ENCODE results near the gene RBM10.

RBM10 gene

GRCh38 chrX:47144626-47145394 lies at the start of gene RBM10, which contains the start of gene NDUFB11:
TSS of gene RBM10 (plus strand) at chrX:47145221. CDS start at chrX:47147482, 2,261 bp downstream.
TSS of gene NDUFB11 (minus strand) at chrX:47144702. CDS start at chrX:47144679, 23 bp downstream.
- H3K79me2 ChIP-seq (ENCODE audit: low read length): peaks cover 61% of the 10 kb centered on the region
- H3K9me3 ChIP-seq (replicated peaks; ENCODE audit: insufficient read depth, low read length): no peaks in the 10 kb centered on the region
- peaks cover 3% of the 10 kb centered on the region; the same call in 1 of the 2 replicates for H4K20me1 ChIP-seq (ENCODE audit: insufficient read depth, low read length)
- TF ChIP-seq EZH2 (optimal IDR thresholded peaks at IDR 0.05; ENCODE audit: low read depth, low read length) (no peak), CTCF (IDR thresholded peaks at IDR 0.05; ENCODE audit: low read length) (peak; percentile 55)
- no peaks in the 10 kb centered on the region for H3K4me1 ChIP-seq (ENCODE audit: low read length)
- H3K27ac ChIP-seq (ENCODE audit: low read length): peak within 1 kb of the TSS; percentile 98
- H3K36me3 ChIP-seq (replicated peaks; ENCODE audit: insufficient read depth, low read length): no peaks in the 10 kb centered on the region
- no peaks in the 10 kb centered on the region for H3K9me2 ChIP-seq (replicated peaks; ENCODE audit: insufficient read depth, low read length)
- H2AFZ ChIP-seq (ENCODE audit: low read length): peak within 1 kb of the TSS; percentile 61
- H3K4me2 ChIP-seq (ENCODE audit: low read depth, low read length): peak within 1 kb of the TSS; percentile 69
- H3K9ac ChIP-seq (ENCODE audit: low read length): peak within 1 kb of the TSS; percentile 96
- H3K4me3 ChIP-seq (ENCODE audit: low read length): peak within 1 kb of the TSS; percentile 85
- DNase-seq: peak; percentile 93
- peaks cover 6% of the 10 kb centered on the region; the same call in 1 of the 2 replicates for H3F3A ChIP-seq (ENCODE audit: insufficient read depth, low read length)
- no peaks in the 10 kb centered on the region for H3K27me3 ChIP-seq (replicated peaks; ENCODE audit: insufficient read depth, low read length)

- H3F3A ChIP-seq (ENCODE audit: insufficient read depth, low read length): peaks cover 2% of the 10 kb centered on the region; the same call in 1 of the 2 replicates
- H4K20me1 ChIP-seq (ENCODE audit: insufficient read depth, low read length): no peaks in the 10 kb centered on the region
- H3K4me3 ChIP-seq (ENCODE audit: low read length): no peak overlapping the region
- H2AFZ ChIP-seq (ENCODE audit: low read length): no peak overlapping the region
- no peak overlapping the region for H3K9ac ChIP-seq (ENCODE audit: low read length)
- no peak overlapping the region for H3K4me2 ChIP-seq (ENCODE audit: low read depth, low read length)
- H3K79me2 ChIP-seq (ENCODE audit: low read length): no peaks in the 10 kb centered on the region
- H3K4me1 ChIP-seq (ENCODE audit: low read length): peaks cover 5% of the 10 kb centered on the region
- DNase-seq: no peak
- no peaks in the 10 kb centered on the region for H3K36me3 ChIP-seq (replicated peaks; ENCODE audit: insufficient read depth, low read length)
- H3K9me3 ChIP-seq (replicated peaks; ENCODE audit: insufficient read depth, low read length): no peaks in the 10 kb centered on the region
- no peak overlapping the region for H3K27ac ChIP-seq (ENCODE audit: low read length)
- TF ChIP-seq EZH2phosphoT487 (IDR thresholded peaks at IDR 0.05; ENCODE audit: low read length): no peak
- no peak for TF ChIP-seq EZH2 (optimal IDR thresholded peaks at IDR 0.05; ENCODE audit: low read depth, low read length)
- TF ChIP-seq CTCF (IDR thresholded peaks at IDR 0.05; ENCODE audit: low read length): no peak
- H3K27me3 ChIP-seq (replicated peaks; ENCODE audit: insufficient read depth, low read length): no peaks in the 10 kb centered on the region
- H3K9me2 ChIP-seq (replicated peaks; ENCODE audit: insufficient read depth, low read length): no peaks in the 10 kb centered on the region
Observed at GRCh38 chrX:47097018-47097417, 48.0 kb upstream of the RBM10 start.

GRCh38 chrX:47098338-47099094 lies 46.5 kb upstream of the RBM10 start:
- TF ChIP-seq CTCF (IDR thresholded peaks at IDR 0.05; ENCODE audit: low read length) (no peak), EZH2phosphoT487 (IDR thresholded peaks at IDR 0.05; ENCODE audit: low read length) (no peak), EZH2 (optimal IDR thresholded peaks at IDR 0.05; ENCODE audit: low read depth, low read length) (no peak)
- Histone ChIP-seq H3K9me3 (replicated peaks; ENCODE audit: insufficient read depth, low read length) (no peaks in the 10 kb centered on the region), H3K79me2 (ENCODE audit: low read length) (no peaks in the 10 kb centered on the region), H3K4me2 (ENCODE audit: low read depth, low read length) (no peak overlapping the region), H3K9ac (ENCODE audit: low read length) (no peak overlapping the region), H3K36me3 (replicated peaks; ENCODE audit: insufficient read depth, low read length) (no peaks in the 10 kb centered on the region), H3K9me2 (replicated peaks; ENCODE audit: insufficient read depth, low read length) (no peaks in the 10 kb centered on the region), H3K27ac (ENCODE audit: low read length) (no peak overlapping the region), H3K4me1 (ENCODE audit: low read length) (no peaks in the 10 kb centered on the region), H2AFZ (ENCODE audit: low read length) (no peak overlapping the region), H3K4me3 (ENCODE audit: low read length) (no peak overlapping the region), H3F3A (ENCODE audit: insufficient read depth, low read length) (no peaks in the 10 kb centered on the region), H4K20me1 (ENCODE audit: insufficient read depth, low read length) (no peaks in the 10 kb centered on the region), H3K27me3 (replicated peaks; ENCODE audit: insufficient read depth, low read length) (no peaks in the 10 kb centered on the region)
- DNase-seq: no peak

Measured in MM.1S (cell line).